ENCODE measurements around the gene LMAN1L. TPM values are rescaled to one million over a fixed set of nuclear protein-coding genes. Genes with fewer than 3 reads are reported as not detected.
"Not testable (repeated sequence)": the region's sequence is repeated elsewhere in the genome, so short reads cannot be mapped to it uniquely, and the experiment has no call there.

Gene LMAN1L
- total RNA-seq, 1 experiment from 2014 or later = not detected

DNA sequence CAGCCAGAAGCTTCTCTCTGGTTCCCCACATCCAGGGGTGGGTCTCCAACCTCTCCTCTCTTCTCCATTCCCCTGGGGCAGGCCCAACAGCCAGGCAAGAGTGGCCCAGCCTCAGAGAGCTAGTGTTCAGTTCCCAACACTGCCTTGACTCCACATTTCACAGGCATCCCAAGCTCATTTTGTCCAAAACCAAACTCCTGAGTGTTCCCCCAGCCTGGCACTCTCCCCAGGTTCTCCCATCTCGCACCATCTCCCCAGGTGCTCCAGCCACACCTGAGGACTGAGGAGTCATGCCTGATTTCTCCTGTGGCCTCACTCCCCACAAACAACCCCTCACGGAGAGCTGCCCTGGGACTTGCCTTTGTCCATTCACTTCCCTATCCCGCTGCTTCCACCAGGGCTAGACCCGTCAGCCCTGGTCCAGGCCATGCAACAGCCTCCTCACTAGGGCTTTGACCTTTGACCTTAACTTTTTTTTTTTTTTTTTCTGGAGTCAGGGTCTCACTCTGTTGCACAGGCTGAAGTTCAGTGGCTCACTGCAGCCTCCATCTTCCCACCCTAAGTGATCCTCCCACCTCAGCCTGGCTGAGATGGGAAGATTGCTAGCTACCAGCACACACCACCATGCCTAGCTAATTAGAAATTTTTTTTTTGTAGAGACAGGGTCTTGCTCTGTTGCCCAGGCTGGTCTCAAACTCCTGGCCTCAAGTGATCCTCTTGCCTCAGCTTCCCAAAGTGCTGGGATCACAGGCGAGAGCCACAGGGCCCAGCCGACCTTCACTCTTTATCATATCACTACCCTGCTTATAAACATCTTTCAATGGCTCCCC is 34.7 kb upstream of the LMAN1L start:
- Histone ChIP-seq H3K4me1 (replicated peaks) (peaks cover 17% of the 10 kb centered on the region), H3K36me3 (no peaks in the 10 kb centered on the region), H3K27me3 (replicated peaks) (no peaks in the 10 kb centered on the region), H3K4me3 (no peak overlapping the region), H3K27ac (no peak overlapping the region), H3K9me3 (replicated peaks) (no peaks in the 10 kb centered on the region)
- DNase-seq (ENCODE audit: low read depth in 1 of 2, low spot score in 2 of 2) = no peak

DNA sequence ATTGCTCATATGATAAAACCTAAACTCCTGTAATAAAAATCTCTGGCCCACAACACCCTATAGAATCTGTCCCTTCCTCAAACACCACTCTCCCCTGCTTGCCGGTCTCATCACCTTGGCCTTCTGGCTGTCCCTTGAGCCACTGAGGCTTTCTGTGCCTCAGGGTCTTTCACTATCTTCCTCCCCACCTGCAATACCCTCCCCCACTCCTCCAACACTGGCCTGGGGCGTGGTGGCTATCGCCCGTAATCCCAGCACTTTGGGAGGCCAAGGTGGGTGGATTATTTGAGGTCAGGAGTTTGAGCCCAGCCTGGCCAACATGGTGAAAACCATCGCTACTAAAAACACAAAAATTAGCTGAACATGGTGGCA is 34.0 kb upstream of the LMAN1L start:
- Histone ChIP-seq H3K4me3 (no peak overlapping the region), H3K27ac (no peak overlapping the region), H3K4me1 (replicated peaks) (peaks cover 23% of the 10 kb centered on the region), H3K27me3 (replicated peaks) (no peaks in the 10 kb centered on the region), H3K9me3 (replicated peaks) (no peaks in the 10 kb centered on the region), H3K36me3 (peaks cover under 1% of the 10 kb centered on the region)
- DNase-seq (ENCODE audit: low read depth in 1 of 2, low spot score in 2 of 2) = no peak

DNA sequence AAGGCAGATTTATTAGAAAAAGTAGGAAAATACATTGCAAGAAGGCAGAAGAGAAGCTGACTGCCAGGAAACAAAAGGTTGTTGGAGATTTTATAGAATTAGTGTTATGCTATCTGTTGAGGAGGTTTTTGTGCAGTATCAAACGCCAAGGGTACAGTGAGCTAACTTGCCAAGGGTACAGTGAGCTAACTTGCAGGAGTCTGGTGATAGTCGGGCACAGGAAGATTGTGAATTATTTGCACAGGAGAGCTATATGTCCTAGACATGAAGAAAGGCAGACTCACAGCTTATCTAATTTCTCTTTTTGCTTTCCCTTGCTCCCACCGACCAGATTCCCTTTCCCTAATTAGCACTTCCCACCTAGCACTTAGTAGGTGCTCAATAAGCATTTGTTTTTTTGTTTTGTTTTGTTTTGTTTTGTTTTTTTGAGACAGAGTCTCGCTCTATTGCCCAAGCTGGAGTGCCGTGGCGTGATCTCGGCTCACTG is 33.4 kb upstream of the LMAN1L start:
- H3K9me3 ChIP-seq (replicated peaks) = no peaks in the 10 kb centered on the region
- no peak overlapping the region for H3K27ac ChIP-seq
- H3K4me3 ChIP-seq = no peak overlapping the region
- no peak for DNase-seq (ENCODE audit: low read depth in 1 of 2, low spot score in 2 of 2)
- H3K4me1 ChIP-seq (replicated peaks) = peaks cover 26% of the 10 kb centered on the region
- H3K27me3 ChIP-seq (replicated peaks) = no peaks in the 10 kb centered on the region
- H3K36me3 ChIP-seq = peaks cover 4% of the 10 kb centered on the region

DNA sequence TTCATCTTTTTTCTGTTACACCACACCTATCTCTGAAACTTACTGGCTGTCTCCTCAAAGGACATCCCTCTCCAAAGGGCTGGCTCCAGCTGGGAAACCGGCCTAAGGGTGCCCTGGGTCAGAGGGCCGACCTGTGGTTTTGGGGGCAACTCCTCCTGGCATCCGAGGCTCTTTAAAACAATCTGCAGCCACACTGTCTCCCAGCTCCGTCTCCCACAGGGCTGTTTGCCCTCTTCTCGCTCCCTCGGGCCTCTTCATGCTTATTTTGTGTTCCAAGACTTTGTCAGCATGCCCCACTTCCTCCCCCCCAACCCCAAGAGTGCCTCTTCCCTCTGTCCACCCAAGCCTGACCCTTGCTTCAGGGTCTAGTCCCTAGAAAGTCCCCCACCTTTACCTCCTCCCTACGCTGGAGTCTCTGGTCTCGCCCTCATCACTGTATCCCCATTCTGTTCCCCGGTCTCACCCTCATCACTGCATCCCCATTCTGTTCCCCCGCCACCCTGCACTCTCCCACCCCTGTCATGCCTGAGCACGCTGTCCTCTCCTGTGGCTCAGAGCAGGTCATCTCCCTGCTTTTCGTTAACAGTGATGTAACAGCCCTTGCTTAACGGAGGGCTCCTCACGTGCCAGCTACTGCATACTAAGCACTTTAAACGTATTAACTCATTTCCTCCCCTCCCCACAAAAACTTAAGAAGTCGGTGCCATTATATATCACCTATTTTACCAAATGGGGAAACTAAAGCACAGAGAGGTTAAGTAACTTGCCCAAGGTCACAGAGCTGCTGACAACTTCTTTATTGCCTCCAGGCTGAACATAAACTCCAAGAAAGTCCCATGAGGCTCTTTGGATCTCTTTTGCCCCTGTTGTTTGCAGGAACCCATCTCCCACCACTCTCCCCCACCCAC is 31.9 kb upstream of the LMAN1L start:
- Histone ChIP-seq H3K27ac (no peak overlapping the region), H3K27me3 (replicated peaks) (no peaks in the 10 kb centered on the region), H3K4me3 (no peak overlapping the region), H3K4me1 (replicated peaks) (peaks cover 26% of the 10 kb centered on the region), H3K9me3 (replicated peaks) (no peaks in the 10 kb centered on the region), H3K36me3 (peaks cover 7% of the 10 kb centered on the region)
- no peak for DNase-seq (ENCODE audit: low read depth in 1 of 2, low spot score in 2 of 2)

DNA sequence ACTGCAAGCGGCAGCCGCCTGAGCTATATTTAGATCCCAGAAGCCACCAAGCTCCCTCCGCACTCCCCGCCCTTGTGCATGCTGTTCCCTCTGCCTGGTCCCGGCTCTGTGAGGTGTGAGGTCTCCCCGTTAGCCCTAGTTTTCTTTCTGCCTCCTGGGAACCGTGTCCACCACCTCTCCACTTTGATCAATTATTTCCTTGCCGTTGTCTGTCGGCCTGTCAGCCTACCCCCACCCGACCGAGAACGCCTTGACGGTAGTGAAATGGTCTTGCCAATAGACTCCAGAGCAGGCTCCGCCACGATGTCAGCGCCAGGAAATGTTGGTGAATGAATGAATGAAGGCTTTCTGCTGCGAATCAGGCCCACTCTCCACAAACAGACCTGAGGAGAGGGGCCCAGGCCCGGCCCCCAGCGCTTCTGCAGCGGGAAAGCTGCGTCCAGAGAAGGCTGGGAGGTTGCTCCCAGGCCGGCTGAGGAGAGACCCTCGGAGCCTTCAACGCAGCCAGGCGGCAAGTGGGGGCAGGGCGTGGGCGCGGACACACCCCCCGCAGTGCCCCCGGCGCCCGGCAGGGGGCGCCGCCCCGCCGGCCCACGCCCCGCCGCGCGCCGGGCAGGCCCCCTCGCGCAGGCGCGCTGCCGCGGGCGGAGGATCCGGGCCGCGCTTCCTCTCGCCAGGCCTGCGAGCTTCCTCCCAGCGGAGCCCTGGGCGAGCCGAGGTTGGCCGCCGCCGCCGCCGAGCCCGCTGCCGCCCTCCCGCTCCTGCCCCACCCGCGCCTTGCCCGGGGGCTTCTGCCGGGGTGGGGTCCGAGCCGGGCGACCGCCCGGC is 31.0 kb upstream of the LMAN1L start, which contains the start of gene CSK:
Gene CSK (plus strand): TSS at position 650 of the 828 bp plus-strand sequence. CDS start 16,218 bp downstream, outside the sequence.
- H3K36me3 ChIP-seq = peaks cover 7% of the 10 kb centered on the region
- DNase-seq (ENCODE audit: low read depth in 1 of 2, low spot score in 2 of 2) = peak; percentile 49 to 68
- peaks cover 26% of the 10 kb centered on the region for H3K4me1 ChIP-seq (replicated peaks)
- H3K27ac ChIP-seq = peak within 1 kb of the TSS; percentile 57
- H3K4me3 ChIP-seq = peak within 1 kb of the TSS; percentile 98
- H3K27me3 ChIP-seq (replicated peaks) = no peaks in the 10 kb centered on the region
- no peaks in the 10 kb centered on the region for H3K9me3 ChIP-seq (replicated peaks)

DNA sequence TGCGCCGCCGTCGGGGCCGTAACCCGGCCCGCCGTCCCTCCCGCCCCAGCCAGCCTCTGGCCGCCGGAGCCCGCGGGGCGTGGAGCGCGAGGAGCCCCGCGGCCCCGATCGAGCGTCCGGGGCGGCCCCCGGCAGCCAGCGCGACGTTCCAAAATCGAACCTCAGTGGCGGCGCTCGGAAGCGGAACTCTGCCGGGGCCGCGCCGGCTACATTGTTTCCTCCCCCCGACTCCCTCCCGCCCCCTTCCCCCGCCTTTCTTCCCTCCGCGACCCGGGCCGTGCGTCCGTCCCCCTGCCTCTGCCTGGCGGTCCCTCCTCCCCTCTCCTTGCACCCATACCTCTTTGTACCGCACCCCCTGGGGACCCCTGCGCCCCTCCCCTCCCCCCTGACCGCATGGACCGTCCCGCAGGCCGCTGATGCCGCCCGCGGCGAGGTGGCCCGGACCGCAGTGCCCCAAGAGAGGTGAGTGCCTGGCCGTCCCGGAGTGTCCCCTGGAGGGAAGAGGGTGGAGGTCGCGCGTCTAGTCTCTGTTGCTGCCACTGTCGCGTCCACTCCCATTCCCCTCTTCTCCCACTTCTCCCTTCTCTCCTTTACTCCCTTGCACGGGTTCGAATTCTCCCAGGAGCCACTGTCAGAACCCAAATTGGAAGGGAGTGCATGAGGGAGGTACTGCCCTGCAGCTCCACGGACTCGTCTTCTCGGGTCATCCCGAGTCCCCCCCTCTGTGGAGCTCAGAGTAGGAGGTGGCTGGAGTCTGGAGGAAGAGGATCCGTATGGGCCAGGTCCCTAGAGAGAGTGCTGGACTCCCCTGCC is 30.2 kb upstream of the LMAN1L start:
- Histone ChIP-seq H3K27me3 (replicated peaks) (no peaks in the 10 kb centered on the region), H3K27ac (peak overlapping the region; percentile 57), H3K4me3 (peak overlapping the region; percentile 98), H3K9me3 (replicated peaks) (no peaks in the 10 kb centered on the region), H3K4me1 (replicated peaks) (peaks cover 28% of the 10 kb centered on the region), H3K36me3 (peaks cover 7% of the 10 kb centered on the region)
- peak in 1 of 2 experiments; percentile 19 for DNase-seq (ENCODE audit: low read depth in 1 of 2, low spot score in 2 of 2)

DNA sequence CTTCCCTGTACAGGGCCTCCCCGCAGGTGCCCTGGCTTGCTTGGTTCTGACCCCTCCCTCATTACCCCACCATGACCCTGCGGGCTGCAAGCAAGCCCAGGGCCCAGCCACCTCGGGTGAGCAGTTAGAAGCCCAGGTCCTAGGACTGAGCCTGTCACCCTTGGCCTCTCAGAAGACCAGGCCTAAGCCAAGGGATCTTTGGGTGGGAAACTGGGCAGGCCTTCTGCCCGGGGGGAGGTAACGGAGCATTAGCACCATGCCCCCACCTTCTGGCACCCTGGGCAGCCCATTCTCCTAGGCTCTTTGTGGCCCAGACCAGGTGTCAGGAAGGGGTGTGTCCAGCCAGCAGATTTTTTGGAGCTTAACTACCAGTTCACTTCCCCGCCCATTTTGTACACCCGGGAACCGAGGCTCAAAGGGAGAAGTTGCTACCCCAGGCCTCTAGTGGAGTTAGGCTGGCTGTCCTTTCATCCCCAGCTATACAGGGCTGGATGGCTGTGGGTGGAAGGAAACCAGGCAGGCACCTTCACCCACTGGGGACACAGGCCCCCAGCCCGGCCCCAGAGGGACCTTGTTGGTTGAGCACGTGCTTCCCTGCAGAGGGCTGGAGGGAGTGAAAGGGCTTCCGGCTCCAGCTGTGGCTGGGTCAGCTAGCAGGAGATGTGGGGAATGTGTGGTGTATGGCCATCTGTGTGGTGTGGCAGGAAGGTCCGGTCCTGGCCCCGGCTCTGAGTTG is 29.4 kb upstream of the LMAN1L start:
- Histone ChIP-seq H3K4me1 (replicated peaks) (peaks cover 30% of the 10 kb centered on the region), H3K27ac (no peak overlapping the region), H3K4me3 (peak overlapping the region; percentile 98), H3K36me3 (peaks cover 7% of the 10 kb centered on the region), H3K27me3 (replicated peaks) (no peaks in the 10 kb centered on the region), H3K9me3 (replicated peaks) (no peaks in the 10 kb centered on the region)
- no peak for DNase-seq (ENCODE audit: low read depth in 1 of 2, low spot score in 2 of 2)

DNA sequence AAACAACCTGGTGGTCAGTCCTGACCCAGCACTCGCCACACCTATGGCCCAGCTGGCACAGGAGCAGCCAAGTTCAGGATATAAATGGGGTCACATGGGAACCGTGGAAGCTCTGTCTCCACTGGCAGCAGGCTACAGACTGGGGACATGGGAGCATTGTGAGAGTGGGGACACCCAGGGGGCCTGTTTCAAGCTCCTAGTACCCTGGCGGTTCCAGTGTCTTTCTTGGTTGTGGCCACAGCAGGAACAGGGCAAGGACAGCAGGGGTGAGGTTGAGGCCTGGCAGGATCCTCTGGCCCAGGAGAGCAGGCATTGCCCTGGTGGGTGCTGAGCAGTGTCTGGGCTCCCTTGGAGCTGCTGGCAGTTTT is 28.8 kb upstream of the LMAN1L start:
- no peak for DNase-seq (ENCODE audit: low read depth in 1 of 2, low spot score in 2 of 2)
- Histone ChIP-seq H3K4me3 (peak overlapping the region; percentile 98; the same call in 1 of the 2 replicates), H3K27ac (no peak overlapping the region), H3K27me3 (replicated peaks) (no peaks in the 10 kb centered on the region), H3K4me1 (replicated peaks) (peaks cover 28% of the 10 kb centered on the region), H3K36me3 (peaks cover 7% of the 10 kb centered on the region), H3K9me3 (replicated peaks) (no peaks in the 10 kb centered on the region)

DNA sequence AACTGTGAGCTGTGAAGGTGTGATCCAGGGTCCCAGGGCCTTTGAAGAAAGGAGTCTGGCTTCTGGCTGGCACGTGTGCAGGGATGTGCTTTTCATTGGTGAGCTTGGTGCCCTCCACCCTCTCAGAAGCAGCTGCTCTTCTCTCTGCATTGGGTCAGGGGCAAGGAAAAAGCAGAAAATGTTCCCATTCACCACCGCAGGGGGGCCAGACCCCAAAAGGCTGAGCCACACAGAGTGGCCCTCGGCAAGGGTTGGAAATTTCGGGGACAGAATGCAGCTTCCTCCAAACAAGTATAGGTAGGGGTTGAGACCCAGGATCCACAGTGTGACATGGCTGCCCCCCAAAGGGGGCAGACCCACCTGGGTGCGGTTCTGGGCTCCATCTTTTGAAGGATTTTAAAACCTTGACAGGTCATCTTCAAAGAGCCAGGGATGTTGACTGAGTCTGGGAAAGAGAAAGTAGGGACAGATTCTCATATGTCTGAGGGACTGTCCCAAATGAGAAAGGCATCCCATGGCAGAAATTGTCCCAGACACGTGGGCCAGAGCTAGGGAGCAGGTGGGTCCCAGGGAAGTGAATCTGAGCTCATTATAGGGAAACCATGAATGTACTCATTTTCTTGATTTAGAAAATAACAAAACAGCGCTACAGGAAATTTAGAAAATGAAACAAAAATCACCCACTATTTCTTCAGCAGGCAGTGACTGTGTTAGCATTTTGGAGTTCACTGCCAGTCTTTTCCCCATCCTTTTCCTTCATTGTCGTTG is 28.0 kb upstream of the LMAN1L start:
- peaks cover 7% of the 10 kb centered on the region for H3K36me3 ChIP-seq
- H3K9me3 ChIP-seq (replicated peaks) = no peaks in the 10 kb centered on the region
- DNase-seq (ENCODE audit: low read depth in 1 of 2, low spot score in 2 of 2) = no peak
- peaks cover 30% of the 10 kb centered on the region for H3K4me1 ChIP-seq (replicated peaks)
- H3K27ac ChIP-seq = no peak overlapping the region
- no peak overlapping the region for H3K4me3 ChIP-seq
- no peaks in the 10 kb centered on the region for H3K27me3 ChIP-seq (replicated peaks)

DNA sequence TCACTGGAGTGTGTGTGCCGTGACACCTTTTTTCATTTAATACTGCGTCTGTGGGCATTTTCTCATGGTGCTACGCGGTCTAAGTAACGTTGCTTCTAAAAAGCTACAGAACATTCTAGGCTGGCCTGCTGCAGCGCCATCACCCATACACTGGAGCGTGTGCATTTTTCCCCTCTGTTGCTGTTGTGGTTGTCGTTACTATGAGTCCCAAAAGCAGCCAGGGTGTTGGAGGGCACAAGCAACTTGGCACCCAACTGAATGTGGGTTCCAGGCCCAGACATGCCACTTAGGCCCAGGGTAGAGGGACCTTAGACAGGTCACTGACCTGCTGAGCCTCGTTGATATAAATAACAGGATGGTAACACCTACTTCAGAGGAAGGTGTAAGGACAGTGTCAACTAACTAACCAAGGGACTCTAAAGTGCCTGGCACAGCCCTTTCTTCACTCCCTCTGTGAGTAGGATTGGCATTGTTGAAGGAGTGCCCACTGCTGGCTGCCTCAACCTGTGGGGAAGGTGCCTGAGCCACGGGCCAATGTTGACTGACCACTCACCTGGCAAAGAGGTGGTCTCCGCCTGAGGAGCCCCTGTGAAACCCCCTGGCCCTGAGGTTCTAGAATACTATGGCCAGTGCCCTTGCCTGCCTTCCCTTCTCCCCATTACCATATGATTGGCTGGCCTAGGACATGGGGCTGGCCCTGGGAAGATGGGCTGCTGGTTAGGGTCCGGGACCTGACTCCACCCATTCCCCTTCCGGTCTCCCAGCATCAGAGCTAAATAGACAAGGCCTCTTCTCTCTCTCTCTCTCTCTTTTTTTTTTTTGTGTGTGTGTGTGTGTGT is 27.2 kb upstream of the LMAN1L start:
- Histone ChIP-seq H3K4me1 (replicated peaks) (peaks cover 38% of the 10 kb centered on the region), H3K9me3 (replicated peaks) (no peaks in the 10 kb centered on the region), H3K27ac (no peak overlapping the region), H3K27me3 (replicated peaks) (no peaks in the 10 kb centered on the region), H3K4me3 (no peak overlapping the region), H3K36me3 (peaks cover 7% of the 10 kb centered on the region)
- DNase-seq (ENCODE audit: low read depth in 1 of 2, low spot score in 2 of 2) = no peak

DNA sequence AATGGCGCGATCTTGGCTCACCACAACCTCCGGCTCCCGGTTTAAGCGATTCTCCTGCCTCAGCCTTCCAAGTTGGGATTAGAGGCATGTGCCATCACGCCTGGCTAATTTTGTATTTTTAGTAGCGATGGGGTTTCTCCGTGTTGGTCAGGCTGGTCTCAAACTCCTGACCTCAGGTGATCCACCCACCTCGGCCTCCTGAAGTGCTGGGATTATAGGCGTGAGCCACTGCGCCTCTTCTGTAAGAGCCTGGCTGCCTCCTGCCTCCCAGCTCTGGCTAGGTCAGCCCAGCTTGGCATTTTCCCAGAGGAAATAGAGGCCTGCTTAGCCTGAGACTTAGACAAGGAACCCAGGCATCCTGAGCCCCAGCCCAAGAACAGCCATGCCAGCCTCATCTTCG is 26.6 kb upstream of the LMAN1L start:
- H3K36me3 ChIP-seq, H3K27ac ChIP-seq: not testable (repeated sequence)
- peaks cover 44% of the 10 kb centered on the region for H3K4me1 ChIP-seq (replicated peaks)

More for the DNA sequence above, 26.6 kb upstream of the LMAN1L start:
- H3K4me3 ChIP-seq; H3K9me3 ChIP-seq (replicated peaks); DNase-seq (ENCODE audit: low read depth in 1 of 2, low spot score in 2 of 2); H3K27me3 ChIP-seq (replicated peaks): not testable (repeated sequence)

All from SJSA1 (cell line).